Astrocyte of the hippocampus (primary cell): ENCODE data around the gene LTBP2.
"Not testable (repeated sequence)": the region's sequence is repeated elsewhere in the genome, so short reads cannot be mapped to it uniquely, and the experiment has no call there.

ENCODE experiments used
- DNase-seq: peaks from one replicate; pipeline ENCODE4 v3.0.0; 2011; ENCODE audit warnings: low read depth, low spot score

Gene LTBP2

DNA sequence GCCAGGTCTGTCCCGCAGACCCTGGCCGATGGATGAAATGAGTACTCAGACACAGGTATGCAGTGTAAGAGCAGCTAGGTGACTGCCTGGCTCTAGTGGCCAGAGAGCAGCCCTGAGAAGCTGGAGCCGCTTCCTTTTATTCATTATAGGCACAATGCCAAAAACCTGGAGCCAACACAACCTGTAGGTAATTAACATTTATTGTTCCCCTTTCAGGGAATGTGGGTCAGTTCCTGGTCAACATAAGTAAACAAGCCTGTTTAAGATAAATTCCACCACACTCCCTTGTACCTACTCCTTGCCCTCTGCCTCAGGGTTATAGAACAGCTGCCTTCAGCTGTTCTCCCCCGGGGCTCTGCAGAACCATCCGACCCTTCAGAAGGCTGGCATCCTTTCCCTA lies 157.6 kb downstream of the LTBP2 start:
- DNase-seq, result not testable (repeated sequence)
